Right lobe of liver (tissue), 6 donors: ENCODE results near the gene SDK1. TPM values are rescaled to one million over a fixed set of nuclear protein-coding genes. Genes with fewer than 3 reads are reported as not detected.

Experiments used
- ATAC-seq, 4 donors: fragments of 200-7000 bp; cut with Tn5 transposase; one replicate each; pipeline ENCODE4 v1.9.1; 2020; ENCODE audit warnings: mild to moderate bottlenecking in 4 of 4, moderate library complexity in 4 of 4
- DNase-seq, 3 donors: peaks; one replicate each; pipeline ENCODE4 v3.0.0-alpha.2; 2020
- H3K27ac ChIP-seq, 3 donors: fragments of 200-600 bp; one replicate each; pipeline ENCODE4 v1.8.0; 2022
- H3K27me3 ChIP-seq, 2 donors: fragments of 200-600 bp; one replicate each; pipeline ENCODE4 v1.8.0; 2022
- H3K36me3 ChIP-seq, 4 donors: fragments of 200-600 bp; sonication (generic) in 1 of 4; one replicate each; pipeline versions ENCODE4 v1.5.1 to v1.8.0; 2017 to 2022; ENCODE audit warnings: control low read depth in 1 of 4
- H3K4me1 ChIP-seq, 4 donors: fragments of 200-600 bp; sonication (generic) in 1 of 4; one replicate each; pipeline versions ENCODE4 v1.5.1 to v1.8.0; 2017 to 2022; ENCODE audit warnings: control low read depth in 1 of 4
- H3K4me3 ChIP-seq, 3 donors: fragments of 200-600 bp; one replicate each; pipeline ENCODE4 v1.8.0; 2022
- H3K9me3 ChIP-seq, 4 donors: fragments of 200-600 bp; sonication (generic) in 1 of 4; one replicate each; pipeline versions ENCODE4 v1.5.1 to v1.8.0; 2017 to 2022; ENCODE audit warnings: control low read depth in 1 of 4
- POLR2A ChIP-seq: fragments of 450-650 bp; IDR thresholded peaks from one replicate; pipeline ENCODE4 v1.6.1; 2017; ENCODE audit warnings: antibody characterized with exemption, mild to moderate bottlenecking
- WGBS: methylation state at CpG from one replicate; pipeline ENCODE4 v1.1.6; 2018; ENCODE audit warnings: low coverage, low lambda C conversion rate; ENCODE audit not compliant: insufficient coverage; ENCODE audit errors: missing lambda C conversion rate; 5-methylcytosine and 5-hydroxymethylcytosine counted together
- intact Hi-C, 2 donors: fragments of 100-400 bp; cut with DNase I; formaldehyde crosslinking; loops; one replicate each; pipeline versions ENCODE4 v1.11.2 to v1.14.1; 2022
- total RNA-seq, 6 experiments: library from RNA; depleted of rRNA in 2 of 6; stranded (reverse); fragments of >200 nt in 2 of 6; fragmentation: NEBNext Ultra II Directional in 3 of 6; extraction: Animal tissue kit (Norgen Biotek cat#: 25700) in 3 of 6; gene quantifications; one replicate each; pipeline versions ENCODE4 v1.1.0 to v1.2.4, GENCODE V29; 2016 to 2023
- TF ChIP-seq, protein P1 (sequence below), 4 donors: fragments of 200-600 bp in 3 of 4; fragments of 450-650 bp in 1 of 4; IDR thresholded peaks; one replicate each; pipeline versions ENCODE4 v1.5.1 to v1.8.0; 2016 to 2022; ENCODE audit warnings: antibody characterized with exemption in 4 of 4, mild to moderate bottlenecking in 2 of 4
- donor health status: DM: no; HTN: yes; CAD: no.
- donor health status: DM: no; HTN: no; CAD: no.
- donor health status: DM: no; HTN: no; CAD: no.
- donor health status: DM: no; HTN: yes; CAD: no.
- donor health status: DM: no; HTN: yes; CAD: no.

Gene SDK1
- total RNA-seq, 6 experiments from 2014 or later, result 0.07 to 1.4 (median 0.65) TPM

DNA sequence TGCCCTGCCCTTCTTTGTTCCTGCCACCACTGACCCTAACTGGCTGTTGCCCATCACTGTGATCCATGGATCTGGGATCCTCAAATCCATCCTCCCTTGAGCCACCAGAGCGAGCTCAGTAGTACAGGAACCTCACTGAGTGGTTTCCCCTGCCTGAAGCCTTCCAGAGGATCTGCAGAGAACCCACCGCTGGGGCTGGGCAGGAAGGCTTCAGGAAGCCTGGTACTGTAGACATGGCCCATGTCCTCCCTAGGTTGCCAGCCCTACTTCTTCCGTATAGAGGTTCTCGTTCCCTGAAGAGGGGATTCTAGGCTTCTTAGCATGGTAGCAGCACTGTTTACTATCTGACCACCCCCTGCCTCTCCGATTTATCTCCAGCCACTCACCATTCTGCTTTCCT is 693.7 kb downstream of the SDK1 start:
- 85% methylated on average over 3 of the region's 5 CpGs for WGBS
- ATAC-seq, result no peak
- TF ChIP-seq, protein P1, sequence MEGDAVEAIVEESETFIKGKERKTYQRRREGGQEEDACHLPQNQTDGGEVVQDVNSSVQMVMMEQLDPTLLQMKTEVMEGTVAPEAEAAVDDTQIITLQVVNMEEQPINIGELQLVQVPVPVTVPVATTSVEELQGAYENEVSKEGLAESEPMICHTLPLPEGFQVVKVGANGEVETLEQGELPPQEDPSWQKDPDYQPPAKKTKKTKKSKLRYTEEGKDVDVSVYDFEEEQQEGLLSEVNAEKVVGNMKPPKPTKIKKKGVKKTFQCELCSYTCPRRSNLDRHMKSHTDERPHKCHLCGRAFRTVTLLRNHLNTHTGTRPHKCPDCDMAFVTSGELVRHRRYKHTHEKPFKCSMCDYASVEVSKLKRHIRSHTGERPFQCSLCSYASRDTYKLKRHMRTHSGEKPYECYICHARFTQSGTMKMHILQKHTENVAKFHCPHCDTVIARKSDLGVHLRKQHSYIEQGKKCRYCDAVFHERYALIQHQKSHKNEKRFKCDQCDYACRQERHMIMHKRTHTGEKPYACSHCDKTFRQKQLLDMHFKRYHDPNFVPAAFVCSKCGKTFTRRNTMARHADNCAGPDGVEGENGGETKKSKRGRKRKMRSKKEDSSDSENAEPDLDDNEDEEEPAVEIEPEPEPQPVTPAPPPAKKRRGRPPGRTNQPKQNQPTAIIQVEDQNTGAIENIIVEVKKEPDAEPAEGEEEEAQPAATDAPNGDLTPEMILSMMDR (IDR thresholded peaks at IDR 0.05), result no peak
- no peak for TF ChIP-seq POLR2A
- no peak overlapping the region for H3K27ac ChIP-seq
- no peaks in the 10 kb centered on the region for H3K27me3 ChIP-seq
- H3K36me3 ChIP-seq, result no peaks in the 10 kb centered on the region
- no peaks in the 10 kb centered on the region for H3K9me3 ChIP-seq
- intact Hi-C loops, result no loop called here
- no peak for DNase-seq
- no peaks in the 10 kb centered on the region for H3K4me1 ChIP-seq
- no peak overlapping the region for H3K4me3 ChIP-seq

DNA sequence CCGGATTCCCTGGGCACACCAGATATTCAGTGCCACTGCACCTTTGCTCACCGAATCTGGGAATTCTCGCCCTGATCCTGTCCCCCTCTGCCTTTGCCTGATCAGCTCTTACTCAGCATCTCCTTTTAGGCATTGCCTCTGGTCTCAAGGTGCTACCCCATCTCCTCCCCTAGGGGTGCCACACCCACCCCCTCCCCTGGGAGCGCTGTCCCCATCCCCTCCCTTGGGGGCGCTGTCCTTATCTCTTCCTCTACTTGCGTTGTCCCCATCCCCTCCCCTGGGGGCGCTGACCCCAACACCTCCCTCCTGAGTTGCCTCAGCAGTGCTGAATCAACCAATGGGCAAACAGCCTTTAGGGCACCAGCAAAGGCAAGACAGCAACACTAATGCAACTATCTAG is 694.1 kb downstream of the SDK1 start:
- DNase-seq (no peak), ATAC-seq (no peak)
- no peak overlapping the region for H3K27ac ChIP-seq
- no peaks in the 10 kb centered on the region for H3K9me3 ChIP-seq
- intact Hi-C loops, result no loop called here
- WGBS, result 60% methylated on average over 7 of the region's 7 CpGs
- TF ChIP-seq, protein P1 (IDR thresholded peaks at IDR 0.05), result no peak
- no peak for TF ChIP-seq POLR2A
- no peaks in the 10 kb centered on the region for H3K4me1 ChIP-seq
- H3K4me3 ChIP-seq, result no peak overlapping the region
- H3K36me3 ChIP-seq, result no peaks in the 10 kb centered on the region
- H3K27me3 ChIP-seq, result no peaks in the 10 kb centered on the region

DNA sequence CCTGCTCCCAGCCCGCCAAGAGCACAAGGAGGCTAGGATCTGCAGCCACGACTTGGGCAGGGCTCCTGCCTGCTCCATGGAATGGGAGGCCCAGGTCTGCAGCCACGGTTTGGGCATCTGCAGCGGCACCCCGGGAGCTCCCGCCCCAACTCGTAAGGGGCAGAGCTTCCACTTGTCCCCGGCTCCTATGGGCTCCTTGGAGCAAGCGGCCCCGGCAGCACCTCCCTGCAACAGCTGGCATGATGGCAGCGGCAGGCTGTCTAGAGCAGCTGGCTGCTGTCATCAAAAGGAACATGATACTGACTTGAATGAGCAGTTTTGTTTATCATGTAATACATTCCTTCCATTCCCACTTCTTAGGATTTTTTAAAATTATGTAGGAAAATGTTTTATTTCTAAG is 697.0 kb downstream of the SDK1 start:
- DNase-seq (no peak), ATAC-seq (no peak)
- intact Hi-C loops, result no loop called here
- TF ChIP-seq, protein P1 (IDR thresholded peaks at IDR 0.05), result no peak
- TF ChIP-seq POLR2A, result no peak
- no peaks in the 10 kb centered on the region for H3K36me3 ChIP-seq
- WGBS, result 88% methylated on average over 2 of the region's 11 CpGs
- H3K9me3 ChIP-seq, result no peaks in the 10 kb centered on the region
- no peak overlapping the region for H3K27ac ChIP-seq
- H3K27me3 ChIP-seq, result no peaks in the 10 kb centered on the region
- no peaks in the 10 kb centered on the region for H3K4me1 ChIP-seq
- no peak overlapping the region for H3K4me3 ChIP-seq

DNA sequence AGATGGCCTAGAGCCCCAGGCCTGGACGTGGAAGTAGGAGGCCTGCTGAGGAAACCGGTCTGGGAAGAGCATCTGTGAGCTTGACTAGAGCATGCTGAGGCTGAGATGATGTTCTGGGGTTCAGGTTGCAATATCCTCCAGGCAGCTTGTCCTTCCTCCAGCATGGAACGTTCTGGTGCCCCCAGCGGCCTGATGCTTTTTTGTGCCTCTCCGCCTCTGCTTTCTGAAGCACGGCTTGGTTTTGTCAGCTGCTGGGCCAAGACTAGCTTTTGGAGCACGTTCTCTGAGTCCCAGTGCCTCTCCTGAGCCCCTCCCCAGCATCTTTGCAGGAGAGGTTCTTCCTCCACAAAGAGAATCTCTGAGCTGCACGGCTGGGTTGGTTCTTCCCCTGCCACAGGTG is 699.1 kb downstream of the SDK1 start:
- H3K4me1 ChIP-seq, result no peaks in the 10 kb centered on the region
- H3K36me3 ChIP-seq, result no peaks in the 10 kb centered on the region
- H3K9me3 ChIP-seq, result no peaks in the 10 kb centered on the region
- H3K4me3 ChIP-seq, result no peak overlapping the region
- H3K27me3 ChIP-seq, result no peaks in the 10 kb centered on the region
- H3K27ac ChIP-seq, result no peak overlapping the region
- 70% methylated on average over 2 of the region's 8 CpGs for WGBS
- intact Hi-C loops, result no loop called here
- TF ChIP-seq, protein P1 (IDR thresholded peaks at IDR 0.05), result no peak
- TF ChIP-seq POLR2A, result no peak
- no peak for ATAC-seq
- no peak for DNase-seq

DNA sequence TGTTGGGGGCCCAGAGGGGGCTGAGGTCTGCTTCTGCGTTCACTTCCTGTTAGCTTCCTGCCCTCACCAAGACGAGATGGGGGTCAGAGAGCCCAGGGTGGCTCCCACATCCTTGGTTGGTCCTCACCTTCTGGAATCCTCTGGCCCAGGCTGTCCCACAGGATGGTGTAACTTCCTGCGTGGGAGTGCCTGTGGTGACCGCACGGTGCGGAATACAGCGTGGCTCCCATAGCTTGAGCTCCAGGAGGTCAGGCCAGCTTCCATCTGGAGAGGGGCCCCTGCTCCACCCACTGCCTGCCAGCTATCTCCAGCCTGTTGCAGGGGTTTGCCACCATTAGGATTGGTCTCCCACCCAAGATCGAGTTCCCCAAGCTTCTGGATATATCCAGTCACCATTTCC is 699.9 kb downstream of the SDK1 start:
- intact Hi-C loops, result no loop called here
- no peaks in the 10 kb centered on the region for H3K9me3 ChIP-seq
- TF ChIP-seq POLR2A, result no peak
- TF ChIP-seq, protein P1 (IDR thresholded peaks at IDR 0.05), result no peak
- ATAC-seq, result no peak
- H3K27me3 ChIP-seq, result no peaks in the 10 kb centered on the region
- DNase-seq, result no peak
- H3K4me3 ChIP-seq, result no peak overlapping the region
- no peaks in the 10 kb centered on the region for H3K36me3 ChIP-seq
- H3K27ac ChIP-seq, result no peak overlapping the region
- no peaks in the 10 kb centered on the region for H3K4me1 ChIP-seq
- WGBS, result 51% methylated on average over 5 of the region's 8 CpGs
